ENCODE measurements around the gene ASTN2. TPM values are rescaled to one million over a fixed set of nuclear protein-coding genes. Genes with fewer than 3 reads are reported as not detected.

Gene ASTN2
- total RNA-seq, 4 donors from 2014 or later, result 4.0 to 7.0 (median 4.9) TPM

- H3K27ac ChIP-seq, result no peak overlapping the region
- TF ChIP-seq POLR2A (IDR thresholded peaks at IDR 0.05) (no peak), POLR2AphosphoS5 (IDR thresholded peaks at IDR 0.05) (no peak), EP300 (IDR thresholded peaks at IDR 0.05) (no peak), CTCF (IDR thresholded peaks at IDR 0.05) (no peak)
- H3K4me3 ChIP-seq, result no peak overlapping the region
- H3K9me3 ChIP-seq, result no peaks in the 10 kb centered on the region
- no peaks in the 10 kb centered on the region for H3K36me3 ChIP-seq
- WGBS, 2 donors (ENCODE audit: low coverage in 1 of 2), result 51 to 65% methylated on average over 3 of the region's 4 CpGs
- no peaks in the 10 kb centered on the region for H3K27me3 ChIP-seq
- ATAC-seq, result no peak
- H3K4me1 ChIP-seq, result no peaks in the 10 kb centered on the region
Measured at GRCh38 chr9:116774421-116775180, 640.3 kb downstream of the ASTN2 start.

GRCh38 chr9:116767219-116767618 is 647.6 kb downstream of the ASTN2 start:
- Histone ChIP-seq H3K4me3 (no peak overlapping the region), H3K36me3 (no peaks in the 10 kb centered on the region), H3K4me1 (no peaks in the 10 kb centered on the region), H3K27me3 (peaks cover 5% of the 10 kb centered on the region), H3K27ac (no peak overlapping the region), H3K9me3 (no peaks in the 10 kb centered on the region)
- 59 to 80% methylated on average over 2 to 6 of the region's 8 CpGs for WGBS, 2 donors (ENCODE audit: low coverage in 1 of 2)
- ATAC-seq, result no peak
- TF ChIP-seq EP300 (IDR thresholded peaks at IDR 0.05) (no peak), POLR2A (IDR thresholded peaks at IDR 0.05) (no peak), POLR2AphosphoS5 (IDR thresholded peaks at IDR 0.05) (no peak), CTCF (IDR thresholded peaks at IDR 0.05) (no peak)

DNA sequence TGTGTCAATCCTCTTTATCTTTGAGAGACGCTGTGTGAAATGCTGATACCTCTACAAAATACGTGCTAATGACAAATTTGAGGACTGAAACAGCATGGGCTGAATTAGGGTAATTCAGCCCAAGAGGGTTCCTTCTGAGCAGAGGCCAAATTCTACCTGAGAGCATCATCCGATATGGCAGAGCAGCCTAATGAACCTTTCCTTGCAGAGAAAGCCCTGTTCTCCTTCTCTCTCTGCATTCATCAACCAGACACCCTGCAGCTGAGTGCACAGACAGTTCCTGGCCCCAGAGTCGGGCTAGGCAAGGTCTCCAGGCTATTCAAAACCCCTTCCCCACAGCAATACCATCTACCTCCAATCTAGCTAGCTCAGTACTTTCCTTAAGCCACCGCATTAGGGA is 649.8 kb downstream of the ASTN2 start:
- ATAC-seq, result no peak
- WGBS, 2 donors (ENCODE audit: low coverage in 1 of 2), result 40 to 60% methylated on average over 1 to 5 of the region's 5 CpGs
- peaks cover 5% of the 10 kb centered on the region for H3K27me3 ChIP-seq
- H3K9me3 ChIP-seq, result no peaks in the 10 kb centered on the region
- H3K4me3 ChIP-seq, result no peak overlapping the region
- no peaks in the 10 kb centered on the region for H3K36me3 ChIP-seq
- H3K4me1 ChIP-seq, result no peaks in the 10 kb centered on the region
- no peak overlapping the region for H3K27ac ChIP-seq
- no peak for TF ChIP-seq EP300 (IDR thresholded peaks at IDR 0.05)
- no peak for TF ChIP-seq CTCF (IDR thresholded peaks at IDR 0.05)
- TF ChIP-seq POLR2A (IDR thresholded peaks at IDR 0.05), result no peak
- TF ChIP-seq POLR2AphosphoS5 (IDR thresholded peaks at IDR 0.05), result no peak

DNA sequence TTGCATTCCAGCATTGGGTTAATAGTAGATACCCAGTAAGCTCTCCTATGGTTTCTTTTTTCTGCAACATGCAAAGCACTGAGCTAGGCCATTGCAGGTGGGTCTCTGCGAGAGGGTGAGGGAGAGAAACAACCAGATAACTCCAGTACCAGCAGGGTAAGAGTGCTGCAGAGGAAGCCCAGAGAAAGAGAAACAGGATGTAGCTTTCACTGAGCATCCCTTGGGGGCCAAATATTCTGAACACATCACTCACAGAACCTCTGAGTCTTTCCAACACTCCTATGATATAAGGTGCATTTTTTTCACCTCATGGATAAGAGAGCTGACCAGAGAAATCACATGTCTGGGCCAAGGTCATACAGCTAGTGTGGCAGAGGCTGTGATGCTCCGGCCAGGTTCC is 651.1 kb downstream of the ASTN2 start:
- Histone ChIP-seq H3K4me3 (no peak overlapping the region), H3K27ac (no peak overlapping the region), H3K4me1 (no peaks in the 10 kb centered on the region), H3K27me3 (peaks cover 5% of the 10 kb centered on the region), H3K9me3 (no peaks in the 10 kb centered on the region), H3K36me3 (no peaks in the 10 kb centered on the region)
- 40 to 94% methylated on average over 1 to 2 of the region's 2 CpGs for WGBS, 2 donors (ENCODE audit: low coverage in 1 of 2)
- TF ChIP-seq POLR2A (IDR thresholded peaks at IDR 0.05) (no peak), EP300 (IDR thresholded peaks at IDR 0.05) (no peak), CTCF (IDR thresholded peaks at IDR 0.05) (no peak), POLR2AphosphoS5 (IDR thresholded peaks at IDR 0.05) (no peak)
- no peak for ATAC-seq

- 36 to 39% methylated on average over 3 to 5 of the region's 5 CpGs for WGBS, 2 donors (ENCODE audit: low coverage in 1 of 2)
- Histone ChIP-seq H3K36me3 (no peaks in the 10 kb centered on the region), H3K4me3 (no peak overlapping the region), H3K27ac (no peak overlapping the region), H3K4me1 (no peaks in the 10 kb centered on the region), H3K9me3 (peaks cover 0 to 6% (median 0%) of the 10 kb centered on the region in 3 donors), H3K27me3 (no peaks in the 10 kb centered on the region)
- no peak for ATAC-seq
- TF ChIP-seq POLR2A (IDR thresholded peaks at IDR 0.05) (no peak), CTCF (IDR thresholded peaks at IDR 0.05) (no peak)
Measured at GRCh38 chr9:116760636-116761035, 654.2 kb downstream of the ASTN2 start.
